ENCODE data around the gene CLDN6. TPM values are rescaled to one million over a fixed set of nuclear protein-coding genes. Genes with fewer than 3 reads are reported as not detected.

The CLDN6 gene
- total and polyA plus RNA-seq, 9 of the 15 experiments (the other 6 are each of a cell fraction or from before 2014, with no cell fraction given): 0.22 to 0.75 (median 0.38) TPM; not detected in 3

DNA sequence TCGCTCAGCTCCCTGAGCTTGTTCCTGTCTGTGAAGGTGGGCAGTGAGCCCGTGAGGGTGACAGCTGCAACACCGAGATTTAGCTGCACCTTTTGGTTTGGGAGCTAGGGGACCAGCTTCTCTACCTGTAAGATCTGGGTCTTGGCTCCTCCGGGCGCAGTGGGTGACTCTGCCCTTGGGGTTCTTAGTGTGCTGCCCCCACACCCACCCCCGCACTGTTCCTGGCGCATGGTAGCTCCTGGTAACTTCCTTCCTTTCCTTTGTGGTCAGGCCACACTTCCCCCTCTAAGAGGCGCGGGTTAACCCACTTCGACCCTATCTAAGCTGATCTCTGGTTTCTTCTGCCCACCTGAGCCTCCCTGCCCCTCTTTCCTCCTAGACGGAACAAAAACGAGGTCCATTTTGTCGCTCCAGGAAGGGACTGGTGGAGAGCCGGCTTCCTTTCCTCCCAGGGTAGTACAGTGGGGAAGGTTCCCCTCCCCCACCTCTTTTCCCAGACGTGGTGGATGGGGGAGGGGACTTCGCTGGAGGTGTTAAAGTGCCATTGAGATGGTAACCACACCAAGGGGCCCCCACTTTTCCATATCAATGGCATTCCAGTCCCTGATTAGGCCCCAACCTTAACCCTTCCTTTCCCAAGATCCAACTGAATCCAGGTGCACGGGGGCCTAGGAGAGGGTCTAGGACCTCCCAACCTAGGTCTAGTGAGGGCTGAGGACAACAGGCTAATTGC lies 9.9 kb downstream of the CLDN6 start (continued):
- TF ChIP-seq, protein P1, sequence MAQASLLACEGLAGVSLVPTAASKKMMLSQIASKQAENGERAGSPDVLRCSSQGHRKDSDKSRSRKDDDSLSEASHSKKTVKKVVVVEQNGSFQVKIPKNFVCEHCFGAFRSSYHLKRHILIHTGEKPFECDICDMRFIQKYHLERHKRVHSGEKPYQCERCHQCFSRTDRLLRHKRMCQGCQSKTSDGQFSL (CRISPR knock-in tag; IDR thresholded peaks at IDR 0.05): no peak; the same call in 1 of the 2 replicates
- TF ChIP-seq, protein P1 (tag; IDR thresholded peaks at IDR 0.05): 0 out of 4 replicates have a peak, but pooled peaks of 1 of the 2 experiments have one; percentile 9
- no peak for TF ChIP-seq HNRNPK (IDR thresholded peaks at IDR 0.05; ENCODE audit: low read depth, low read length, poor library complexity, severe bottlenecking)
- TF ChIP-seq XRCC5 (IDR thresholded peaks at IDR 0.05; ENCODE audit: low read depth, low read length): 0 out of 2 replicates have a peak, but pooled peaks have one; percentile 29
- TF ChIP-seq ZNF561 (CRISPR knock-in tag; conservative IDR thresholded peaks at IDR 0.05): no peak
- TF ChIP-seq, protein P2, sequence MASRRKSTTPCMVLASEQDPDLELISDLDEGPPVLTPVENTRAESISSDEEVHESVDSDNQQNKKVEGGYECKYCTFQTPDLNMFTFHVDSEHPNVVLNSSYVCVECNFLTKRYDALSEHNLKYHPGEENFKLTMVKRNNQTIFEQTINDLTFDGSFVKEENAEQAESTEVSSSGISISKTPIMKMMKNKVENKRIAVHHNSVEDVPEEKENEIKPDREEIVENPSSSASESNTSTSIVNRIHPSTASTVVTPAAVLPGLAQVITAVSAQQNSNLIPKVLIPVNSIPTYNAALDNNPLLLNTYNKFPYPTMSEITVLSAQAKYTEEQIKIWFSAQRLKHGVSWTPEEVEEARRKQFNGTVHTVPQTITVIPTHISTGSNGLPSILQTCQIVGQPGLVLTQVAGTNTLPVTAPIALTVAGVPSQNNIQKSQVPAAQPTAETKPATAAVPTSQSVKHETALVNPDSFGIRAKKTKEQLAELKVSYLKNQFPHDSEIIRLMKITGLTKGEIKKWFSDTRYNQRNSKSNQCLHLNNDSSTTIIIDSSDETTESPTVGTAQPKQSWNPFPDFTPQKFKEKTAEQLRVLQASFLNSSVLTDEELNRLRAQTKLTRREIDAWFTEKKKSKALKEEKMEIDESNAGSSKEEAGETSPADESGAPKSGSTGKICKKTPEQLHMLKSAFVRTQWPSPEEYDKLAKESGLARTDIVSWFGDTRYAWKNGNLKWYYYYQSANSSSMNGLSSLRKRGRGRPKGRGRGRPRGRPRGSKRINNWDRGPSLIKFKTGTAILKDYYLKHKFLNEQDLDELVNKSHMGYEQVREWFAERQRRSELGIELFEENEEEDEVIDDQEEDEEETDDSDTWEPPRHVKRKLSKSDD (conservative IDR thresholded peaks at IDR 0.05; ENCODE audit: low read length): no peak
- TF ChIP-seq, protein P3, sequence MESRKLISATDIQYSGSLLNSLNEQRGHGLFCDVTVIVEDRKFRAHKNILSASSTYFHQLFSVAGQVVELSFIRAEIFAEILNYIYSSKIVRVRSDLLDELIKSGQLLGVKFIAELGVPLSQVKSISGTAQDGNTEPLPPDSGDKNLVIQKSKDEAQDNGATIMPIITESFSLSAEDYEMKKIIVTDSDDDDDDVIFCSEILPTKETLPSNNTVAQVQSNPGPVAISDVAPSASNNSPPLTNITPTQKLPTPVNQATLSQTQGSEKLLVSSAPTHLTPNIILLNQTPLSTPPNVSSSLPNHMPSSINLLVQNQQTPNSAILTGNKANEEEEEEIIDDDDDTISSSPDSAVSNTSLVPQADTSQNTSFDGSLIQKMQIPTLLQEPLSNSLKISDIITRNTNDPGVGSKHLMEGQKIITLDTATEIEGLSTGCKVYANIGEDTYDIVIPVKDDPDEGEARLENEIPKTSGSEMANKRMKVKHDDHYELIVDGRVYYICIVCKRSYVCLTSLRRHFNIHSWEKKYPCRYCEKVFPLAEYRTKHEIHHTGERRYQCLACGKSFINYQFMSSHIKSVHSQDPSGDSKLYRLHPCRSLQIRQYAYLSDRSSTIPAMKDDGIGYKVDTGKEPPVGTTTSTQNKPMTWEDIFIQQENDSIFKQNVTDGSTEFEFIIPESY (CRISPR knock-in tag; IDR thresholded peaks at IDR 0.05): no peak
- no peak for TF ChIP-seq ZNF282 (CRISPR knock-in tag; IDR thresholded peaks at IDR 0.05)
- no peak for TF ChIP-seq NONO (IDR thresholded peaks at IDR 0.05; ENCODE audit: low read depth in 2 of 2, low read length in 1 of 2)
- TF ChIP-seq ZNF384 (IDR thresholded peaks at IDR 0.05; ENCODE audit: low read depth, low read length): no peak
- TF ChIP-seq ZNF253 (CRISPR knock-in tag; conservative IDR thresholded peaks at IDR 0.05): no peak
- no peak for TF ChIP-seq ZZZ3 (IDR thresholded peaks at IDR 0.05)
- TF ChIP-seq ZNF124 (CRISPR knock-in tag; IDR thresholded peaks at IDR 0.05): no peak
- no peak for TF ChIP-seq ZNF436 (CRISPR knock-in tag; IDR thresholded peaks at IDR 0.05)
- no peak; the same call in 1 of the 2 replicates for TF ChIP-seq GTF2E2 (tag; IDR thresholded peaks at IDR 0.05)
- TF ChIP-seq SNIP1 (IDR thresholded peaks at IDR 0.05; ENCODE audit: low read depth): no peak
- TF ChIP-seq ZNF165 (CRISPR knock-in tag; IDR thresholded peaks at IDR 0.05; ENCODE audit: borderline replicate concordance): no peak
- TF ChIP-seq, protein P4, sequence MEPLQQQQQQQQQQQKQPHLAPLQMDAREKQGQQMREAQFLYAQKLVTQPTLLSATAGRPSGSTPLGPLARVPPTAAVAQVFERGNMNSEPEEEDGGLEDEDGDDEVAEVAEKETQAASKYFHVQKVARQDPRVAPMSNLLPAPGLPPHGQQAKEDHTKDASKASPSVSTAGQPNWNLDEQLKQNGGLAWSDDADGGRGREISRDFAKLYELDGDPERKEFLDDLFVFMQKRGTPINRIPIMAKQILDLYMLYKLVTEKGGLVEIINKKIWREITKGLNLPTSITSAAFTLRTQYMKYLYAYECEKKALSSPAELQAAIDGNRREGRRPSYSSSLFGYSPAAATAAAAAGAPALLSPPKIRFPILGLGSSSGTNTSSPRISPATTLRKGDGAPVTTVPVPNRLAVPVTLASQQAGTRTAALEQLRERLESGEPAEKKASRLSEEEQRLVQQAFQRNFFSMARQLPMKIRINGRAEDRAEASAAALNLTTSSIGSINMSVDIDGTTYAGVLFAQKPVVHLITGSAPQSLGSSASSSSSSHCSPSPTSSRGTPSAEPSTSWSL (CRISPR knock-in tag; IDR thresholded peaks at IDR 0.05; ENCODE audit: borderline replicate concordance): no peak
- TF ChIP-seq, protein P5, sequence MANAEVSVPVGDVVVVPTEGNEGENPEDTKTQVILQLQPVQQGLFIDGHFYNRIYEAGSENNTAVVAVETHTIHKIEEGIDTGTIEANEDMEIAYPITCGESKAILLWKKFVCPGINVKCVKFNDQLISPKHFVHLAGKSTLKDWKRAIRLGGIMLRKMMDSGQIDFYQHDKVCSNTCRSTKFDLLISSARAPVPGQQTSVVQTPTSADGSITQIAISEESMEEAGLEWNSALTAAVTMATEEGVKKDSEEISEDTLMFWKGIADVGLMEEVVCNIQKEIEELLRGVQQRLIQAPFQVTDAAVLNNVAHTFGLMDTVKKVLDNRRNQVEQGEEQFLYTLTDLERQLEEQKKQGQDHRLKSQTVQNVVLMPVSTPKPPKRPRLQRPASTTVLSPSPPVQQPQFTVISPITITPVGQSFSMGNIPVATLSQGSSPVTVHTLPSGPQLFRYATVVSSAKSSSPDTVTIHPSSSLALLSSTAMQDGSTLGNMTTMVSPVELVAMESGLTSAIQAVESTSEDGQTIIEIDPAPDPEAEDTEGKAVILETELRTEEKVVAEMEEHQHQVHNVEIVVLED (CRISPR knock-in tag; IDR thresholded peaks at IDR 0.05): no peak

Measured in K562 (cell line).